NCI-H1417 treated with DMSO at 0.1 percent for 48 hours (cell line): ENCODE data around the gene HNRNPR.
"Not testable (repeated sequence)": the region's sequence is repeated elsewhere in the genome, so short reads cannot be mapped to it uniquely, and the experiment has no call there.

ENCODE experiments used
- DNase-seq: peaks from one replicate; lab custom pipeline; 2025; lab: John Stamatoyannopoulos, UW

HNRNPR gene

GRCh38 chr1:23325393-23325792 lies 18.7 kb downstream of the HNRNPR start:
- DNase-seq, result no peak

DNA sequence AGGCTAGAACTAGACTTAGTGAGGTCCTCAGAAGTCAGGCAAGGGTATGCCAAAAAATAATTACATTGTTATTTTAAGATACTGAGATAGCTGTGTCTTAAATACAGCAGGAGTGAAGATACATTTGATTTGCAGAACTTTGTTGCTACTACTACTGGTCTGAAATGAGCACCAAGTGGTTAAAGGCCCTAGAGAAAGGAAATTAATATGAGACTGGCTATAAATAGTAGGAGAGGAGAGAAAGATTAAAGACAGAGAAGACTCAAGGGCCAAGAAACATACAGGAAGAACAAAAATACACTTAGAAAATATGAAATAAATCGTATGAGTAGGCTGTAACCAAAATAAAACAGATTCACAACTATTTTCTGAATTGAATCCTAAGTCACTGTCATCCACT lies 21.3 kb downstream of the HNRNPR start:
- no peak for DNase-seq

DNA sequence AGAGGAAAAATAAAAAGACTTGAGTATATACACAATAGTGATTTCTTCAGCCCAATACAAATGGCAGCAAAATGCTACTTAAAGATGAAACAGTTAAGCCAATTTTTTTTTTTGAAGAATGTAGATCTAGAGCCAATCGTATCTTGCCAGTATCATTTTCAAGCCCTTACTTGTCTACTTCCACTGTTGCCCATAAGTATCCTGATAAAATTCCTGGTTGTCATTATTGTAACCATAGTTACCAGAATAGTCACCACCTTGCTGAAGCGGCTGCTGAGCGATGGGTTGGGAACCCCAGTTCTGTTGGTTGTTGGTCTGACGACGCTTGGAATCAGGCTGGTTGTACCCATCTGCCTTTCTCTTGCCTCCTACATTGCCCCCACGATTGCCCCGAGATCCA lies 33.8 kb downstream of the HNRNPR start:
- DNase-seq, result not testable (repeated sequence)

DNA sequence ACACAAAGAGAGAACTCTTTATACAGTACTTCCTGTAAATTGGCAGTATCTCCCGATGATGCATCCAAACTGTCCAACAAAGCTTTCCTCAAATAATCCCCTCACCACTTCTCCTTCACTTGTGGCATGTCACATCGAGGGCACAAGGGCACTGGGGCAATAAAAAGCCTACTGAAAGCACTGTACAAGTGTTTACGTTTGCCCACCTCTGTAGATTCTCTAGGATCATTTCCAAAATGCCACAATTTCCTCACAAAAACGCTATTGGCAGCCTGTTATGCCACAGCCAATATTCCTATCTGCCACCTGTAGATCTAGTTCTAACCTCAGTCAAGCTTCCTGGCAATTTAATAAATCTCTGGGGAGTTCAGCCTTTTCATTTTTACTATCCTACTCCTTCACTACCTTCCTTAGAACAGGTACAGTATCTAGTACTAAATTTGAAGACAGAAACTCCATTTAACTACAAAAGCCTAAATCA lies 39.9 kb downstream of the HNRNPR start:
- no peak for DNase-seq

GRCh38 chr1:23303524-23303923 lies 40.6 kb downstream of the HNRNPR start:
- DNase-seq, result no peak

DNA sequence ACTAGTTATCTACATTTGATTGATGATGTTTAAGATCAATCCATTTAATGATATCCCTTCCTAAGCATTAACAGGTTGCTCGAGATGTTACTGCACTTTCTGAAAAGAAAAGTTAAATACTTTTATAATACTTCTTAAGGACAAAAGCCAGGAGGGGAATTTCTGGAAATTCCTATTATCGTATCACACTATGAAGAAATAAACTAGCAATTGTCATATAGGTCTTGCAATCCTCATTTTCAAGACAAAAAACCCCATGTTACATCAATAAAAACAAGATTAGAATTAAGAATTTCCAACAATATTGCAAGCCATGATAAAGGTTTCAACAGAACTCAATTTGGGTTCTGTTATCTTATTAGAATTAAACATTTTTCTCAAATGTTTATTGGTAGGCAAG lies 47.2 kb downstream of the HNRNPR start:
- no peak for DNase-seq

DNA sequence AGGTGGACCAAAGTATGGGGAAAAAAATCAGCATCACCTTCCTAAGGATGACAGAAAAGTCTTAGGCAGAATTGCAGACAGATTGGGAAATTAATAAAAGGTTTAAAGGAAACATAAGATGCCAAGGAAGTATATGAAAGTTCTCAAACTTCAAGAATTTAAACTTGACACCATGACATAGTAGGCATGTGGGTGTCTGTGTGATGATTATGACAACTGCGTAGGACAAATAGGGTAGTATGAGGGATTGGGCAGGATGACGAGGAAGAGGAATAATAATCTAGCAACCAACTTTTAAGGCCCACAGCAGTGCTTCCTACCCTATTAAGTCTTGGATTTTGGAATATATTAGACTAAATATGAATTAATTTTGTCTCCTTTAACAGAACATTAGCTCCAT lies 52.4 kb downstream of the HNRNPR start:
- no peak for DNase-seq

GRCh38 chr1:23290836-23291565 lies 53.1 kb downstream of the HNRNPR start:
- DNase-seq, result no peak

DNA sequence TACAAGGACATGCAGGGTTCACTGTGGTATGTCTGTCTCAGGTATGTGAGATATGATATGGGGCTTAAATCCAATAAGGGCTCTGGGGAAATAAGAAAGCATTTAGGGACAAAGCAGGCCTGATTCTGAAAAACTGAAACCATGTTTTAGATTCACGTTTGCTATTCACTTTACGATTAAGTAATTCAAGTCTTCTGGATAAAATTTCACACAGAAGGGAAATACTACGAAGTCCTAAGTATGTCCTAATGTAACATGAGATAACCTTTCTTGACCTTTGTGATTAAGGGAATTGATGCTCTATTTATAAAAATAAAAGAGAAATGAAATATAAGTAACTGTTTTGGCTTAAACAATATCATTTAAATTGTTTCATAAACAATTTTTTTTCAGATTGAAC lies 55.4 kb downstream of the HNRNPR start:
- DNase-seq, result no peak

GRCh38 chr1:23288201-23288600 lies 55.9 kb downstream of the HNRNPR start:
- no peak for DNase-seq

- DNase-seq, result no peak
Measured at GRCh38 chr1:23286401-23286800, 57.7 kb downstream of the HNRNPR start.

DNA sequence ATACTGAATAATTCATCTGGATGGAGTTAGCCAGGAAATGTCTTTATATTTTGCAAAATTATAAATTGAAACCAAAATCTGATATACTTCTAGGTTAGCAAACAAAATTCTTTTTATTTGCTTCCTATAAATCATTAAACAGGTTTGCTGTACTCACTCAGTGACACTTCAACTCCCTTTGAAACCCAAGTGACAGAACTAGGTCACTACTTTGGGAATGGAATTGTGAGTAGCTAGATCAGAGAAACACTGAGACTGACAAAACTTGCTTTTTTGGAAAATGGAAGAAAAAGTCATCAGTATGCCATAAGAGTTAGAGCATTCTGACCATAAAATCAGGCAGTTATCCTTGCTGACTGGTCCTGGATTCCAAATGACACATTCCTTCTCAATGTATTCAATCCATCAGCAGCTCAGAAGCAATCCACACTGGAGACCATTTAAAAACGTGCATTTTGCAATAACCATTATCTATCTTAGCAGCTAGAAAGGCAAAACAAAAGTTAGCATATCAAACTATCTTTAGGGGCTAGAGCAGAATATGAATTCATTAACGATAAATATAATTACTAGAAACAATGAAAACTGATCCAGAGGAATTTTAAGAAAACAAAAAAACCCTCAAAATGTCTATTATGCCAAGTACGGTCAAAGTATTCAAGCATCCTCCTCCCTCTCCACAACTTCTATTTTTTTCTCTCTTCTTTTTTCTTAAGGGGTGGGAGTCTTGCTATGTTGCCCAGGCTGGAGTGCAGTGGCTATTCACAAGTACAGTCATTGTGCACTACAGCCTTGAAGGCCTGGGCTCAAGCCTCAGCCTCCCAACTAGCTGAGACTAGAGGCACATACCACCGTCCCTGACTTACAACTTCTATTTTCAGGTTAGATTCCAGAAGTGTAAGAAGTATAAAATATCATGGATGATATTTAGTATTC lies 60.1 kb downstream of the HNRNPR start:
- no peak for DNase-seq

- no peak for DNase-seq
Measured at GRCh38 chr1:23282957-23283356, 61.1 kb downstream of the HNRNPR start.

GRCh38 chr1:23278717-23279116 lies 65.4 kb downstream of the HNRNPR start:
- no peak for DNase-seq

DNA sequence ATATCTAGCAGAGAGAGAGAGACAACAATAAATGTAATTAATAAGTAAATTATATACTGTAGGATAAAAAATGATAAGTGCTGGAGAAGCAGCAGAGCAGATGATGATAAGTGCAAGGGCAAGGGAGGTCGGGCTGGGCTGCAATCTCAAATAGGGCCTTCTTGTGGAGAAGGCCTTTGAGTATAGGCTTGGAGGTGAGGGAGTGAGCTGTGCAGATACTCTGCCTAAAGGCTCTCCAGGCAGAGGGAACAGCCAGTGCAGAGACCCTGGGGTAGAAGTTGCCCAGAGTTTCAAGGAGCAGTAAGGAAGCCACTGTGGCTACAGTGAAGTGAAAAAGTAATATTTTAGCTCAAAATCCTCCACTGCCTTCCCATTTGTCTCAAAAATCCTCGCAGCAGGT lies 67.6 kb downstream of the HNRNPR start:
- DNase-seq, result no peak

DNA sequence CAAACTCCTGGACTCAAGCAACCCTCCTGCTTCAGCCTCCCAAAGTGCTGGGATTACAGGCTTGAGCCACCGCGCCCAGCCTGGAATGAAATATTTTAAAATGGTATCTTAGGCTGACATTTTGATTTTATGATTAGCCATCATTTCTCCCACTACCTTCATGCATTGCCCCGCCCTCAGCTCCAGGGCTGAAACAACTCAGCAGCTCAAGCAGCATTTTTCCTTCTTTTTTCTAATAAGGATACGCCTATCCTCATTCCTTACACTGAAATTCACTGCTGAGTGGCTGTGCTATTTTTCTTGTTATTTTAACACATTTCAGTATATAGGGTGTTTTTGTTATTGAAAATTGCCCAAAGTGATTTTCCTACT lies 70.0 kb downstream of the HNRNPR start:
- DNase-seq, result no peak

DNA sequence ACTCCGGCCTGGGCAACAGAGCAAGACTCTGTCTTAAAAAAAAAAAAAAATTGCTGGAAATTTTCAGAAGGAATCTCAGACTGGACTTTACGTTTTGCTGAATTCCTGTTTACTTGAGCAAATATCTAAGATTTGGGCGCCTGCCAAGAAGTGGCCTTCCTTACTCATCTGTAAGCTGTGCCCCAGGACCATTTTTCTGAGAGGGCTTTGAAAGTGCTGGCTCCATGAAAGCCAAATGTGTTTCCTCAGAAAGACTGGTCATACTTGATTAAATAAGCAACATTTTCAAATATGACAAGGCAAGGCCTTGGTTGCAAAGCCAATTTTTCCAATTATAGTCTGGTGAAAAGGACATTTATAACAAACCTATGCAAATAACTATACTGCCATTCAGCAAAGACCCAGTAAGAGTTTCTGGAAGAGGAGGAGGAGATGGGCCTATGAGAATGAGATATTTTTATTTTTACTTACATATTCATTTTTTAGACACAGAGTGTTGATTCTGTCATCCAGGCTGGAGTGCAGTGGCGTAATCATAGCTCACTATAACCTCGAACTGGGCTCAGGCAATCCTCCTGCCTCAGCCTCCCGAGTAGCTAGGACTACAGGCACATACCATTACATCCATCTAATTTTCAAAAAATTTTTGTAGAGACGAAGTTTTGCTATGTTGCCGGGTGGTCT lies 70.5 kb downstream of the HNRNPR start:
- DNase-seq, result no peak

DNA sequence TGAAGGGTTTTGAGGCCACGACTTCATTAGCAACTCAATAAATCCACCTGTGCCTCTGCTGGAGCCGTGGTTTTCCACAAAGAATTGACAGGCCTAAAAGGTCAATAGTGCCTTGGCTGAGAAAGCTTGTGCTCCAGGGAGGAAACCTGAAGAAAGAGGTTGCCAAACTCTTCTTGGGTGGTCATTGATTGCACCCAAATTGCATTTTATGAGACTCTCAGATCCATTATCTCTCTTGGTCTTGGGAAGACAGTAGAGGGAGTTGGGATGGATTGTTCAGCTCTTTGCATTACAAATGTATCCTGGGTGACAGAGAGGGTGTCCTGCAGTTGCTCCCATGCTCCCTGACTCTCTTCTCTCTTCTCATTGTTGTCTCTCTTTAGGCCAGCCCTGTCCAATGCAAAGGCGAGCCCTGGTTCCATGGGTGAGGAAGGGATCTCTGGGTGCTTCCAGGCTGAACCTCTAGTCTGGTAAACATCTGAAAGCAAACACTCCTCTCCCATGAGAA lies 80.7 kb downstream of the HNRNPR start:
- DNase-seq, result no peak

- not testable (repeated sequence) for DNase-seq
Measured at GRCh38 chr1:23258082-23258481, 86.0 kb downstream of the HNRNPR start.

- not testable (repeated sequence) for DNase-seq
Measured at GRCh38 chr1:23257371-23257770, 86.7 kb downstream of the HNRNPR start.
